GM18519 (cell line): Measurements from ENCODE around the gene CLEC4D.
"Not testable (repeated sequence)": the region's sequence is repeated elsewhere in the genome, so short reads cannot be mapped to it uniquely, and the experiment has no call there.

ENCODE experiments used
- ATAC-seq: cut with Tn5 transposase; IDR thresholded peaks from one replicate; pipeline ENCODE4 v1.9.1; 2021; ENCODE audit warnings: mild to moderate bottlenecking, moderate library complexity; ENCODE audit not compliant: unreplicated experiment, low FRiP score

The CLEC4D gene

DNA sequence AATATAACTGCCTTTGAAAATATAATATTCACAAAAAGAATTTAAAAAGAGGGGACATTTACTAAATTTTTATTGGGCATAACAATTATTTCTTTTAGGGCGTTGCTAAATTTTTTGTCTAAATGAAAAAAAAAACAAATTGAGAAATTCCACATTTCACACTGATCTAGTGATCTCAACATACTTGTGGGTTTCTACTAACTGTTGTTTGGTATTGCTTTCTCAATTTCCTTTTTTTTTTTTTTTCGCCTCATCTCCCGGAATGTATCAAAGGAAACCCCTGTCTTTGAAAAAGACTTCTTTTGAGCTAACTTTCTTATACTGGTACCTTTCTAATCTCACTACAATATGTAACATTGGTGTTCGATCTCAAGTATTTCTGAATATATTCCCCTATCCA lies at the start of gene CLEC4D:
Gene CLEC4D (plus strand): TSS at position 248 of the 400 bp plus-strand sequence. CDS start 230 bp downstream, outside the sequence.
- no peak for ATAC-seq

DNA sequence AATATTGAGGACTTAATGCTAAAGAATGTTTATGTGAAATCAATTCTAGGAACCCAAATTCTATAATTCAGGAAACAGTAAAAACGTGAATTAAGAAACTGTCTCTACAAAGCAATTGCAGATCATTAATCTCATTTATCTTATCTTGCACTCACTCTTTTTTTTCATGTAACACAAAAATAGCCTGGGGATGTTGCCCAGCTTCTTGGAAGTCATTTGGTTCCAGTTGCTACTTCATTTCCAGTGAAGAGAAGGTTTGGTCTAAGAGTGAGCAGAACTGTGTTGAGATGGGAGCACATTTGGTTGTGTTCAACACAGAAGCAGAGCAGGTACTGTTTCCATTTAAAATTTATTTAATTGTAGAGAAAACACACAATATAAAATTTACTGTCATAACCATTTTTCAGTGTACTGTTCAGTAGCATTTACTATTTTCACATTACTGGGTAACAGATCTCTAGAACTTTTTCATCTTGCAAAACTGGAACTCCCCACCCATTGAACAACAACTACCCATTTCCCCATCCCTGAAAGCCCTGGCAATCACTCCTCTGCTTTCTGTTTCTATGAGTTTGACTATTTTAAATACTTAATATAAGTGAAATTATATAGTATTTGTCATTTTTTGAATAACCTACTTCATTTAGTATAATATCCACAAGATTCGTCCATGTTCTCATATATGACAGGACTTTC lies 47.9 kb upstream of the CLEC4D start:
- ATAC-seq: no peak

DNA sequence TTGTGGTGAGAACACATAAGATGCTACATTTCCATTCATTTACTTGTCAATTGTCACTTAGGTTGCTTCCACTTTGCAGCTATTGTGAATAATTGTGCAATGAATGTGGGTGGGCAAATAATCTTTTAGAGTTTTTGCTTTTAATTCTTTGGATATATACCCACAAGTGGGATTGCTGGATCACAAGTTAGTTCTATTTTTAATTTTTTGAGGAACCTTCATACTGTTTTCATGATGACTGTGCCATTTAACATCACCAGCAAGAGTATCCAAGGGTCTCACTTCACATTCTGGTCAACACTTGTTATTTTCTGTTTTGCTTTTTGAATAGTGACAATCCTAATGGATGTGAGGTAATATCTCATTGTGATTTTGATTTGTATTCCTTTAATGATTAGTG lies 47.1 kb upstream of the CLEC4D start:
- no peak for ATAC-seq

DNA sequence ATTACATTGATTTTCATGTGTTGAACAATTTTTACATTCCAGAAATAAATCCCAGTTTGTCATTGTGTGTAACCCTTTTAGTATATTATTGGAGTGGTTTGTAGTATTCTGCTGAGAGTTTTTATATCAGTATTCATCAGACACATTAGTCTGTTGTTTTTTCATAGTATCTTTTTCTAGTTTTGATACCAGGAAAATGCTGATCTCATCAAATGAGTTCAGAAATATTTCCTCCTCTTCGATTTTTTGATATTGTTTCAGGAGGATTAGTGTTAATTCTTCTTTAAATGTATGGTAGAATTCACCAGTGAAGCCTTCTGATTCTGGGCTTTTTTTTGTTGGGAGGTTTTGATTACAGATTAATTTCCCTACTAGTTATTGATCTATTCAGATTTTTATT lies 42.2 kb upstream of the CLEC4D start:
- no peak for ATAC-seq

DNA sequence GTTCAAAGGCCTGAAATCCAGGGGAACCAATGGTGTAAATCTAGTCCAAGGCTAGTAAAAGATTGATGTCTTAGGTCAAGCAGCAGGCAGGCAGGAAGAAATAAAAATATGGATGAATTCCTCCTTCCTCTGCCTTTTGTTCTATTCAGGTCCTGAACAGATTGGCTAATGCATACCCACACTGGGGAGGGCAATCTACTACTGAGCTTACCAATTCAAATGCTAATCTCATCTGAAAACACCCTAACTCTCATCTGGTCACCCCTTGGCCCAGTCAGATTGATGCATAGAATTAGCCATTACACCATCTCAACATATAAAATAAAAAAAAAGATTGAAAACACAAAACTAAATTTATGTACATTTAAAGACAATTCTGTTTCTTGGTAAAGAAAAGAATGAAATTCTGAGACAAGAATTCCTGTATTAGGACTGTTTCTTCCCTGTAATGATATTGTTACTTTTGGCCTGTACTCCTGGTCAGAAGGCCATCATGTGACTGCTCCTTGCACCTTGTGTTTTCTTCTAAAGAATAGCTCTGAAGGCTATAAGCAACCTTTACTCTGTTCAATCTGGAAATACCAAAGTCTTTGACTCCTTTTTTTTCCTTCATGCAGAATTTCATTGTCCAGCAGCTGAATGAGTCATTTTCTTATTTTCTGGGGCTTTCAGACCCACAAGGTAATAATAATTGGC lies 37.6 kb upstream of the CLEC4D start:
- ATAC-seq: no peak

DNA sequence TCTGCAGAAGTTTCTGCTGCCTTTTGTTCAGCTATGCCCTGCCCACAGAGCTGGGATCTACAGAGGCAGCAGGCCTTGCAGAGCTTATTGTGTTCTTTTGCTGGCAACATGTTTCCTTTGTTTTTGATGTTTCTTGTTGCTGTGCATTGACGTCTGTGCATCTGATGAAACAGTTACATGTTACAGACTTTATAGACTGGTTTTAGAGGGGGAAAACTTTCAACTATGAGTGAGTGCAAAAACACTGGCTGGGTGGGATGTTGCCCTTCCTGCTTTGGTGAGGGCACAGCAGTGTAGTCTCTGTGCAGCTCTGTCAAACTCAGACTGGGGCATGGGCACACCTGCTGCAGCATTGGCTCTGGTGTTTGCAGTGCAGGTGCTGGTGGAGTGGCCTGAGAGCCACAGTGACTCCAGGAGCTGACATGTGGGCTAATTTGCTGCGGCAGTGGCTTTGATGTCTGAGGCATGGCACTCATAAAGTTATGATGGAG lies 30.7 kb upstream of the CLEC4D start:
- ATAC-seq: no peak

DNA sequence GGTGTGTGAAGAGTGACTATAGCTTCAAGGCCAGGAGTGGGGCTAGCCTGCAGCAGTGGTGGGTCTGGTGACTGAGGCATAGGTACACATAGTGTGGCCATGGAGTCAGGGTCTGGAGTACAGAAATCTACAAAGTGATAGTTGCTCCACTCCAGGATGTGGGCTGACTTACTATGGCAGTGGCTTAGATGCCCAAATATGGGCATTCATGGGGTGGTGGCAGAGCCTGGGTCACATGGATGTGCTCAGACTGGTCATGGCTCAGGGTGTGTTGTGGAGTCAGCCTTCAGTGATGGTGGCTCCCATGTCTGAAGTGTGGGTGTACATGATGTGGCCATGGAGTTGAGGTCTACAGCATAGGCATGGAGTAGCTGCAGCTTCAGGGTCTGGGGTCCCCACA lies 30.2 kb upstream of the CLEC4D start:
- no peak for ATAC-seq

DNA sequence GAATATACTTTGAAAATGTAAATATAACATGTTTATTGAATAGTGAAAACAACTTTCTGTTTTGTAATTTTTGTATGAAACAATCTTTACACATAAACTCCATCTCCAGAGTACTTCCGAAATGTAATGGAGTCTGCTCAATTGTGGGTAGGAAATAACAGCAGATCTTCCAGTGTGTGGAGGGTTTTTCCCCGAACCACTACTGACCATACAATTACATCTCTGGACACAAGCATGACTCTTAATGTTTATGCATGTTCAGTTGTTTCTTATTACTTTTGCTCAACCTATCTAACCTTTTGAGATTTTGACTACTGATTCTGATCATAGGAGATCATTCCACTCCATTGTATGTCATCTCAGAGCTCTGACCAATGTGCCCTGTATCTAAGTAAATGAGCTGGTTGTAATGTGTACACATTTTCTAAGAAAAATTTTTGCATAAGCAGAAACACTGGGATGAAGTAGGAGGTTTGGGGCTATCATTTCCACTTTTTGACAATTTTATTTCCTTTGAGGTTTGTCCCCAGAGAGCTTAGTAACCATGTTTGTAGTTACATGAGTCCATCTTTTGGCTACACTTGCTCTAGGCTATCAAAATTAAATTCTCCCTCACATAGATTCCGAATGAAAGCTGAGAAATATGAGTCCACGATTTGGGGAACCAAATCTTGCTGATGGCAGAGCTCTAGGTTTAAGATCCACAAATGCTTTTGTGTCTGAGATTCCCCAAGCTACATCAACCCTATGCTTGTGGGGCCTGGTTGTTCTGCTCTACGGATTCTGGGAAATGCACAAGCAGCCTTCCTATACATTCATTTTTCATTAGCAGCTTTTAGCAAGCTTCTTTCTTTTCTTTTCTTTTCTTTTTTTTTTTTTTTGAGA lies 21.4 kb upstream of the CLEC4D start:
- ATAC-seq: no peak

DNA sequence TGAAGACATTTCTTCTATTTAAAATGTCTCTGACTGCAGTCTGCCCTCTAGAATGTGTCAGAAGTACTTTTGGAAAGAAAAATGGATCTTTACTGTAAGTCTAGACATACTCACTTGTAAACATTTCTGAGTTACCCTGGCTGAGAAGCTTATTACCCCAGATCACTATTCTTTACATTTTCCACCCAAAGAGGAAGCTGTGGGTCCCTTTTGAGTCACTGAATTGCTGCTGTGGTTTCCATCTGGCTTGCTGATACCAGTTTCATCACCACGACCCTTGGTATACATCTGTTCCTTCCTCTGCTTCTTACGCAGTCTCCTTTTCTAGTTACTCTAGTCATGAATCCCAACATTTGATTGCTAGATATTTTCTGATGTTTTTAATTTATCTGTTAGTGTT lies 20.2 kb upstream of the CLEC4D start:
- peak; percentile 92 for ATAC-seq

DNA sequence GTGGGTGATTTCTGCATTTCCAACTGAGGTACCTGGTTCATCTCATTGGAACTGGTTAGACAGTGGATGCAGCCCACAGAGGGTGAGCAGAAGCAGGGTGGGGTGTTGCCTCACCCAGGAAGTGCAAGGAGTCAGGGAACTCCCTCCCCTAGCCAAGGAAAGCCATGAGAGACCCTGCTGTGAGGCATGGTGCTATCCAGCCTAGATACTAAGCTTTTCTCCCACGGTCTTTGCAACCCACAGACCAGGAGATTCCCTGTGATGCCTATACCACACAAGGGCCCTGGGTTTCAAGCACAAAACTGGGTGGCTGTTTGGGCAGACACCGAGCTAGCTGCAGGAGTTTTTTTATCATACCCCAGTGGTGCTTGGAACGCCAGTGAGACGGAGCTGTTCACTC lies 17.6 kb upstream of the CLEC4D start:
- not testable (repeated sequence) for ATAC-seq

DNA sequence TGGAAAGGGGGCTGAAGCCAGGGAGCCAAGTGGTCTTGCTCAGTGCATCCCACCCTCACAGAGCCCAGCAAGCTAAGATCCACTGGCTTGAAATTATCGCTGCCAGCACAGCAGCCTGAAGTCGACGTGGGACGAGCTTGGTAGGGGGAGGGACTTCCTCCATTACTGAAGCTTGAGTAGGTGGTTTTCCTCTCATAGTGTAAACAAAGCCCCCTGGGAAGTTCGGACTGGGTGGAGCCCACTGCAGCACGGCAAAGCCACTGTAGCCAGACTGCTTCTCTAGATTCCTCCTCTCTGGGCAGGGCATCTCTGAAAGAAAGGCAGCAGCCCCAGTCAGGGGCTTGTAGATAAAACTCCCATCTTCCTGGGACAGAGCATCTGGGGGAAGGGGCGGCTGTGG lies 17.2 kb upstream of the CLEC4D start:
- ATAC-seq: not testable (repeated sequence)

DNA sequence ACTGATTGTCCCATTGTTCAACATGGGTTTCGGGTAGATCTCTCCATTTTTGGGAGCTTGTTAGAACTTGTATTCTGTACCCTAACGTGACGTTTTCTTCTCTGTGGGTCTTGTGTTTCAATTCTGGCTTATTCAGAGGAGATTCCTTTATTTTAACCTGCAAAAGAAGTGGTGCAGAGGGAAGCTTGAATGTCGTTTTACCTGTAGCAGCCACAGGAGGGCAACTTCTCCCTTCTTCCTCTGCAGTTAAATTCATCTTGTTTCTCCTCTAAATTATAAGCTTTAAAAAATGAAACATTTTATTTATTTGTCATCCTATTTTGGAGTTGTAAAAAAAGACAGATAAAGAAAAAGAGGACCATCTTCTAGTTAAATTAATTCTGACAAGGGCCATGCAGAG lies 13.7 kb upstream of the CLEC4D start:
- ATAC-seq: no peak

DNA sequence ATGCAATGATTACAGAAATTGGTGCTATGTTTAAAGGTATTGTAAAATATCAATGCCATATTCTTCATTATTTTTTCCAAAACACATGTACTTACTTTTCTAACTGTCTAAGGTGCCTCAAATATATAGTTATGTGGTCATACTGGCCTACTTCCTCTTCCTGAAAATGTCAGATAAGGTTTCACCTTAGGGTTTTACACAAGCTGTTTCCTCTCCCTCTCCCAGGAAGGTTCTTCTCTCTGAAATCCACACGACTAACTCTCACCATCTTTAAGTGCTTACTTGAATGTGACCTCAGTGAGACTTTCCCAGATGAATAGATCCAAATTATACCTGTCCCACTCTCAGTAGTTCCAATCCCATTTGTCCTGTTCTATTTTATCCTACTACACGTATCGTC lies 11.6 kb upstream of the CLEC4D start:
- ATAC-seq: no peak

DNA sequence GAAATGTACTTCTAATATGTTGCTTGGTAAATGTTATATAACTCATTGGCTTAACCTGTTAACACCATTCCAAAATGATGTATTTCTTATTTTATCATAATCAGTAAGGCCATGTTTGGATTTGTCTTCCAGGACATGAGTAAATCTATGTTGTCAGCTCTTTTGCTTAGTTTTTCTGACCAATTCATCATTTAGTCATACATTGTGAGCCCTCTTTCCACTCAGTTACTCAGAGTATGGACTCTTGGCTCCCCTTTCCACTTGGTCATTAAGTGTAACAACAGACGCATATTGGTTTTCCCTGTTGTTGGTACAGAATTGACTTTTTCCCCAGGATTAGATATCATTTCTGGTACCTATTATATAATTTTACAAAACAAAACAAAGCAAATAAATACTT lies 9.0 kb upstream of the CLEC4D start:
- ATAC-seq: no peak

DNA sequence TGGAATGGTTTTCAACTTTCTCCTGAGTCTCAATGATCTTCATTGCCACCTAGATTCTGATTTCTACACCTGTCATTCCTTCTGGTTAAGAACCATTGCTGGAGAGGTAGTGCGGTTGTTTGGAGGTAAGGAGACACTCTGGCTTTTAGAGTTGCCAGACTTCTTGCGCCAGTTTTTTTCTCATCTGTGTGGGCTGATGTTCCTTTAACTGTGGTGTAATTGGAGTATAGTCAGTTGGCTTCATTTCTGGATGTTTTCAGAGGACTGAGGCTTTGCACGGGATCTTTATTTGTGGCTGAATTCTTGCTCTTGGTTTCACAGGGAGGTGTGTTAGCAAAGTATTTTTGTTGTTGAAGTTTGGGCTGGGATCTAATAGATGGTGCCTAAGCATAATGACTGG lies 5.7 kb upstream of the CLEC4D start:
- no peak for ATAC-seq

DNA sequence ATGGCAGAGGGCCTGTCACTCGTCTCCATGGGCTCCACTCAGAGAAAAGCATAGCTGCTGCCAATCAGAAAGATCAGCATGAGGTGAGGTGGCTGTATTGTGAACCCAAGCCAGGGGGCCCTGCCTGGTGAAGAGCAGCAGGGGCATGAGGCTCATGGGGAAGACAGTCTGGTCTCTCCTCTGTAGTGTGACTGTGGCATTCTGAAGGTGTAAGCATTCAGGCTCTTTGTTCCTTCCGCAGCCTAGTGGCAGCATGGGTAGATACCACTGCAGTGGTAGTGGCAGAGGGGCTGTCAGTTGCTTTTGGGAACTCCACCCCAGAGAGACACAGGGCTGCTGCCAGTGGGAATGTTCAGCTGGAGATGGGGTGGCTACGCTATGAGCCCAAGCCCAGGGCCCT lies 5.1 kb upstream of the CLEC4D start:
- no peak for ATAC-seq

DNA sequence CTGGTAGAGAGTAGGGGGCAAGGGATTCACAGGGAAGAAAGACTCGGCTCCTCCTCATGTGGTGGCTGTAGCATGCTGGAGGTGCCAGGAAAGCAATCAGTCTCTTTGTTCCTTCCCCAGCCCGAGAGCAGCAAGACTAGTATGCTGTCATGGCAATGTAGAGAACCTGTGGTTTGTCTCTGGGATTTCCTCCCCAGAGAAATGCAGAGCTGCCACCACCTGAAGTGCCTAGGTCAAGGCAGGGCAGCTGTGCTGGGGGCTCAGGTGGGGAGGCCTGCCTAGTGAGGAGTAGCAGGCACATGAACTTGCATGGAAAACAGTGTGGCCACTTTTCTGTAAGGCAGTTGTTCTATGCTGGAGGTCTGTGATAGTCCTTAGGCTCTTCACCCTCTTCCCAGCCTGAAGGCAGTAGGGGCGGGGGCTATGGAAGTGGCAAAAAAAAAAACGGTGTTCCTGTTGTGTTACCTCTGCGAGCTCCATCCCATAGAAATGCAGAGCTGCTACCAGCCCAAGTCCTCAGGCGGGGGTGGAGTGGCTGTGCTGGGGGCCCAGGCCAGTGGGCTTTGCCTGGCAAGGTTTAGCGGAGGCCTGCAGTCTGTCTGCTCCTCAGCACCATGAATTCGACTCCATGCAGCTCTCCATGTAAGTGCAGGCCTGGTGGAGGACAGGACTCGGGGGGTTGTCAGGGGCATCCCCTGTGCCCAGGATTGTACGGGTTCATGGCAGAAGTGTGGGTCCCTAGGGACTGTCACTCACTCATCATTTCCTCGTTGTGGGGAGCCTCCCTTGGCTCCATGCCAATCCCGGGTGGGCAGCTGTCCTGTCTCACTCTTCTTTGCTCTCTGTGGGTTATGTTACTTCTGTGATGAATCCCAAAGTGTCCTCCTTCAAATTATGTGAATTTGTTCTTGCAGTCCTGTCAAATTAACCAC lies 4.1 kb upstream of the CLEC4D start:
- ATAC-seq: no peak

DNA sequence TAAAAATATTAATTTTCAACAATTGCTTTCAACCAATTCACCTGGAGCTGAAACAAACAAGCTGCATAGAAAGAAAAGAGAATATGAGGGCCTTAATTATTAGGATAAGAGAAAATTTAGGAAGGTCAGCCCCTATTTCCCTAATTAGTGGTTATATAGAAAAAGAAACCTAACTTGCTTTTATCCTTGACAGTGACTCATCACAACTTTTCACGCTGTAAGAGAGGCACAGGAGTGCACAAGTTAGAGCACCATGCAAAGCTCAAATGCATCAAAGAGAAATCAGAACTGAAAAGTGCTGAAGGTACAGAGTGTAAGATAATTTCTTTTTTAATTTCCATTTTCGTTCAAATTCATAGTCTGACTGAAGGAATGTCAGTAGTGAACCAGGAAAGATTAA lies 4.7 kb downstream of the CLEC4D start:
- ATAC-seq: no peak

DNA sequence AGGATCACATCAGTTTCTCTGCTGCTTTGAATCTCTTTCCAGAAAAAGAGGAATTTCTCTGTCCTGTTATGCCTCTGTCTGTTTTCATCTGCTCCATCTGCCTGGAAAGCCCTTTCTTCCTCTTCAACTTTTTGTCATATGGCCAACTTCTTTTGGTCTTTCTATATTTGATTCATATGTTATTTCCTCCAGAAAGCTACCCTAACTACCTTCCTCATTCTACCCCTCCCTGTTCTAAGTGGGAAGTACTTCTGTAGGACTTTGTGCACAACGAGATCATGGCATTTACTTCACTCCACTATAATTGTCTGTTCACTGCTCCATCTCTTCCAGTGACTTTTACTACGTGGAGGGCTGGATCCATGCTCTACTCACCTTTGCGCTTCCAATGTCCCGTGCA lies 5.9 kb downstream of the CLEC4D start:
- ATAC-seq: no peak
